ENCODE results near the gene NXNL1.

Gene NXNL1

GRCh38 chr19:17469092-17469480 lies 8.4 kb upstream of the NXNL1 start:
- Histone ChIP-seq H2BK15ac (ENCODE audit: low read length) (peak overlapping the region; percentile 25), H4K91ac (ENCODE audit: low read depth, low read length, poor library complexity) (no peak overlapping the region), H2BK120ac (ENCODE audit: low read depth, low read length) (no peak overlapping the region), H3K27ac (replicated peaks; ENCODE audit: low read length) (peak overlapping the region; percentile 71), H3K4me1 (ENCODE audit: control insufficient read depth in 2 of 2, insufficient read depth in 1 of 2, low read depth in 1 of 2, low read length in 2 of 2) (peaks cover 15 to 16% of the 10 kb centered on the region in 2 donors), H3K27me3 (ENCODE audit: control insufficient read depth in 3 of 3, insufficient read depth in 3 of 3, low read depth in 1 of 3, low read length in 3 of 3) (peaks cover 0 to 11% (median 0%) of the 10 kb centered on the region in 3 experiments), H4K8ac (ENCODE audit: low read depth, low read length) (no peak overlapping the region), H3K4me3 (ENCODE audit: low read length in 2 of 2) (peak overlapping the region; percentile 73 to 99), H3K14ac (ENCODE audit: low read length) (no peak overlapping the region), H3K4ac (ENCODE audit: low read length) (no peak overlapping the region), H2BK5ac (ENCODE audit: low read length) (peak overlapping the region; percentile 27), H2BK12ac (ENCODE audit: low read length) (no peak overlapping the region), H2AK5ac (ENCODE audit: low read depth, low read length) (no peak overlapping the region), H3K79me1 (ENCODE audit: low read depth, low read length) (no peaks in the 10 kb centered on the region), H3K36me3 (replicated peaks in 1 of 2; ENCODE audit: control insufficient read depth in 2 of 2, insufficient read depth in 2 of 2, low read length in 2 of 2) (no peaks in the 10 kb centered on the region), H3K4me2 (ENCODE audit: insufficient read depth, low read length, poor library complexity, severe bottlenecking) (peak overlapping the region; percentile 92), H3K9ac (ENCODE audit: low read depth, low read length, poor library complexity) (no peak overlapping the region), H2AFZ (ENCODE audit: low read length) (peak overlapping the region; percentile 99), H3K23ac (ENCODE audit: low read depth, low read length, poor library complexity) (peak overlapping the region; percentile 75), H3K9me3 (replicated peaks in 1 of 2; ENCODE audit: control insufficient read depth in 2 of 2, insufficient read depth in 1 of 2, low read depth in 1 of 2, low read length in 2 of 2) (no peaks in the 10 kb centered on the region), H3K18ac (ENCODE audit: low read length) (no peak overlapping the region)
- no peak for DNase-seq (ENCODE audit: low spot score)
- no CpG with 5 or more reads among the region's 19 CpGs for WGBS, 2 donors (ENCODE audit: extremely low coverage in 2 of 2, insufficient read length in 2 of 2, insufficient replicate concordance in 1 of 2)

- Histone ChIP-seq H2AK5ac (ENCODE audit: low read depth, low read length) (no peak overlapping the region), H2BK5ac (ENCODE audit: low read length) (peak overlapping the region; percentile 27), H3K23ac (ENCODE audit: low read depth, low read length, poor library complexity) (peak overlapping the region; percentile 3), H3K36me3 (replicated peaks in 1 of 2; ENCODE audit: control insufficient read depth in 2 of 2, insufficient read depth in 2 of 2, low read length in 2 of 2) (no peaks in the 10 kb centered on the region), H3K14ac (ENCODE audit: low read length) (no peak overlapping the region), H3K27ac (replicated peaks; ENCODE audit: low read length) (no peak overlapping the region), H3K9me3 (replicated peaks in 1 of 2; ENCODE audit: control insufficient read depth in 2 of 2, insufficient read depth in 1 of 2, low read depth in 1 of 2, low read length in 2 of 2) (no peaks in the 10 kb centered on the region), H4K8ac (ENCODE audit: low read depth, low read length) (no peak overlapping the region), H3K4ac (ENCODE audit: low read length) (no peak overlapping the region), H3K27me3 (ENCODE audit: control insufficient read depth in 3 of 3, insufficient read depth in 3 of 3, low read depth in 1 of 3, low read length in 3 of 3) (peaks cover 0 to 11% (median 0%) of the 10 kb centered on the region in 3 experiments), H2BK15ac (ENCODE audit: low read length) (peak overlapping the region; percentile 6), H2AFZ (ENCODE audit: low read length) (peak overlapping the region; percentile 99), H4K91ac (ENCODE audit: low read depth, low read length, poor library complexity) (no peak overlapping the region), H3K18ac (ENCODE audit: low read length) (peak overlapping the region; percentile 38), H2BK120ac (ENCODE audit: low read depth, low read length) (no peak overlapping the region), H3K9ac (ENCODE audit: low read depth, low read length, poor library complexity) (no peak overlapping the region), H3K4me2 (ENCODE audit: insufficient read depth, low read length, poor library complexity, severe bottlenecking) (peak overlapping the region; percentile 92), H3K4me1 (ENCODE audit: control insufficient read depth in 2 of 2, insufficient read depth in 1 of 2, low read depth in 1 of 2, low read length in 2 of 2) (peaks cover 15 to 16% of the 10 kb centered on the region in 2 donors), H2BK12ac (ENCODE audit: low read length) (peak overlapping the region; percentile 33), H3K4me3 (ENCODE audit: low read length in 2 of 2) (peak overlapping the region; percentile 73 to 99), H3K79me1 (ENCODE audit: low read depth, low read length) (no peaks in the 10 kb centered on the region)
- DNase-seq (ENCODE audit: low spot score), result no peak
- WGBS, 2 donors (ENCODE audit: extremely low coverage in 2 of 2, insufficient read length in 2 of 2, insufficient replicate concordance in 1 of 2), result no CpG with 5 or more reads among the region's 25 CpGs
Observed at GRCh38 chr19:17468302-17469091, 7.8 kb upstream of the NXNL1 start.

GRCh38 chr19:17467471-17468301 lies 7.0 kb upstream of the NXNL1 start:
- Histone ChIP-seq H3K9ac (ENCODE audit: low read depth, low read length, poor library complexity) (no peak overlapping the region), H3K36me3 (replicated peaks in 1 of 2; ENCODE audit: control insufficient read depth in 2 of 2, insufficient read depth in 2 of 2, low read length in 2 of 2) (no peaks in the 10 kb centered on the region), H3K79me1 (ENCODE audit: low read depth, low read length) (no peaks in the 10 kb centered on the region), H4K91ac (ENCODE audit: low read depth, low read length, poor library complexity) (no peak overlapping the region), H3K18ac (ENCODE audit: low read length) (no peak overlapping the region), H3K9me3 (replicated peaks in 1 of 2; ENCODE audit: control insufficient read depth in 2 of 2, insufficient read depth in 1 of 2, low read depth in 1 of 2, low read length in 2 of 2) (no peaks in the 10 kb centered on the region), H3K4me1 (ENCODE audit: control insufficient read depth in 2 of 2, insufficient read depth in 1 of 2, low read depth in 1 of 2, low read length in 2 of 2) (peaks cover 15 to 16% of the 10 kb centered on the region in 2 donors), H2BK120ac (ENCODE audit: low read depth, low read length) (no peak overlapping the region), H2BK5ac (ENCODE audit: low read length) (no peak overlapping the region), H3K4me2 (ENCODE audit: insufficient read depth, low read length, poor library complexity, severe bottlenecking) (no peak overlapping the region), H2BK15ac (ENCODE audit: low read length) (no peak overlapping the region), H2AK5ac (ENCODE audit: low read depth, low read length) (no peak overlapping the region), H3K27me3 (ENCODE audit: control insufficient read depth in 3 of 3, insufficient read depth in 3 of 3, low read depth in 1 of 3, low read length in 3 of 3) (peaks cover 0 to 11% (median 0%) of the 10 kb centered on the region in 3 experiments), H3K4ac (ENCODE audit: low read length) (no peak overlapping the region), H4K8ac (ENCODE audit: low read depth, low read length) (no peak overlapping the region), H2AFZ (ENCODE audit: low read length) (no peak overlapping the region), H3K4me3 (ENCODE audit: low read length in 2 of 2) (no peak overlapping the region), H3K14ac (ENCODE audit: low read length) (no peak overlapping the region), H2BK12ac (ENCODE audit: low read length) (no peak overlapping the region), H3K23ac (ENCODE audit: low read depth, low read length, poor library complexity) (no peak overlapping the region), H3K27ac (replicated peaks; ENCODE audit: low read length) (no peak overlapping the region)
- WGBS, 2 donors (ENCODE audit: extremely low coverage in 2 of 2, insufficient read length in 2 of 2, insufficient replicate concordance in 1 of 2), result no CpG with 5 or more reads among the region's 12 CpGs
- DNase-seq (ENCODE audit: low spot score), result no peak

DNA sequence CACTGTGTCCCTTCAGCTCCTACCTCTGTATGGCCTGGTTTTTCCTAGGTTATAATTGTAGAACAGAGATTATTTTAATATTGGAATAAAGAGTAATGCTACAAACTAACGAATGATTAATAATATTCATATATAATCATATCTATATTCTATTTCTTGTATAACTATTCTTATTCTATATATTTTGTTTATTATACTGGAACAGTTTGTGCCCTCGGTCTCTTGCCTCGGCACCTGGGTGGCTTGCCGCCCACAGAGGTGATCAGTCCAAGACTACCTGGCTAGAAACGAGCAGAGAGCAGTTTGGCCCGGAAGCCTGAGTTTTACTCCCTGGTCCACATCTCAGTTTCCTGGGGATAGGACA lies 5.7 kb upstream of the NXNL1 start:
- H2BK5ac ChIP-seq (ENCODE audit: low read length), result no peak overlapping the region
- H3K4me2 ChIP-seq (ENCODE audit: insufficient read depth, low read length, poor library complexity, severe bottlenecking), result no peak overlapping the region
- H3K36me3 ChIP-seq (replicated peaks in 1 of 2; ENCODE audit: control insufficient read depth in 2 of 2, insufficient read depth in 2 of 2, low read length in 2 of 2), result no peaks in the 10 kb centered on the region
- H2BK12ac ChIP-seq (ENCODE audit: low read length), result no peak overlapping the region
- no peak overlapping the region for H3K14ac ChIP-seq (ENCODE audit: low read length)
- no peak overlapping the region for H3K18ac ChIP-seq (ENCODE audit: low read length)
- no peak overlapping the region for H2AK5ac ChIP-seq (ENCODE audit: low read depth, low read length)
- H3K27me3 ChIP-seq (ENCODE audit: control insufficient read depth in 3 of 3, insufficient read depth in 3 of 3, low read depth in 1 of 3, low read length in 3 of 3), result peaks cover 0 to 11% (median 0%) of the 10 kb centered on the region in 3 experiments
- H3K23ac ChIP-seq (ENCODE audit: low read depth, low read length, poor library complexity), result no peak overlapping the region
- H3K27ac ChIP-seq (replicated peaks; ENCODE audit: low read length), result no peak overlapping the region
- H2AFZ ChIP-seq (ENCODE audit: low read length), result no peak overlapping the region
- peaks cover 14 to 16% of the 10 kb centered on the region in 2 donors for H3K4me1 ChIP-seq (ENCODE audit: control insufficient read depth in 2 of 2, insufficient read depth in 1 of 2, low read depth in 1 of 2, low read length in 2 of 2)
- H3K9ac ChIP-seq (ENCODE audit: low read depth, low read length, poor library complexity), result no peak overlapping the region
- no peak overlapping the region for H3K4ac ChIP-seq (ENCODE audit: low read length)
- no peaks in the 10 kb centered on the region for H3K79me1 ChIP-seq (ENCODE audit: low read depth, low read length)
- no CpG with 5 or more reads among the region's 6 CpGs for WGBS, 2 donors (ENCODE audit: extremely low coverage in 2 of 2, insufficient read length in 2 of 2, insufficient replicate concordance in 1 of 2)
- no peak for DNase-seq (ENCODE audit: low spot score)
- H4K91ac ChIP-seq (ENCODE audit: low read depth, low read length, poor library complexity), result no peak overlapping the region
- H3K4me3 ChIP-seq (ENCODE audit: low read length in 2 of 2), result no peak overlapping the region
- no peak overlapping the region for H4K8ac ChIP-seq (ENCODE audit: low read depth, low read length)
- no peak overlapping the region for H2BK15ac ChIP-seq (ENCODE audit: low read length)
- H2BK120ac ChIP-seq (ENCODE audit: low read depth, low read length), result no peak overlapping the region
- no peaks in the 10 kb centered on the region for H3K9me3 ChIP-seq (replicated peaks in 1 of 2; ENCODE audit: control insufficient read depth in 2 of 2, insufficient read depth in 1 of 2, low read depth in 1 of 2, low read length in 2 of 2)

Measured in neuronal stem cell (in vitro differentiated cells).